ENCODE results near the gene SDF2.
"Not testable (repeated sequence)": the region's sequence is repeated elsewhere in the genome, so short reads cannot be mapped to it uniquely, and the experiment has no call there.

SDF2 gene

GRCh38 chr17:28615260-28615940 is 46.3 kb downstream of the SDF2 start:
- Histone ChIP-seq H3K9ac (ENCODE audit: low read length) (no peak overlapping the region), H3K27ac (ENCODE audit: low read depth, low read length) (no peak overlapping the region), H3K36me3 (ENCODE audit: control insufficient read depth, insufficient read depth, low read length) (peaks cover 41% of the 10 kb centered on the region), H3K4me3 (ENCODE audit: low read length) (no peak overlapping the region), H3K4me1 (ENCODE audit: control insufficient read depth, insufficient read depth, low read length) (no peaks in the 10 kb centered on the region), H3K27me3 (ENCODE audit: control insufficient read depth, insufficient read depth, low read length) (no peaks in the 10 kb centered on the region)

DNA sequence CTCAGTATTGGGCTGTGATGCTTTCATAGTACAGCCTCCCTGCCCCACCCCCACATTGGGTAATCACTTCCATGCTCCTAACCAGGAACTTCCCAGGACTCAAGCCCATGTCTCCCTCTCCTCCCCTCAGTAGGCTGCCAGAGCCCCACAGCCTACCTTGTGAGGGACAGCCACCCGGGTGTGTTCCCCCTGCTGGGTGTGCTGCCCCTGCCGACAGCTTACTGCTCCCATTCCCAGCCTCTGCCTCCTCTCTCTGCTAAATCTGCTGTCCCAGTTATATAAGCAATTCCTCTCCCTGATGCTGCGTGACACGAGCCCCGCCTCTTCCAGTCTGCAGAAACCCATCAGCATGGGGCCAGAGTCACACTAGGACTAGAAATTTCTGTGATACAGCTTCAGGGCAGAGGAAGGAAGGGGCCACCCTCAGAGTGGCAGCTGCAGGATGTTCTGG is 47.8 kb downstream of the SDF2 start, which contains the start of gene RSKR:
Gene RSKR (minus strand): TSS at position 255 of the 451 bp plus-strand sequence. CDS start 24 bp downstream, at position 231.
- H3K9ac ChIP-seq (ENCODE audit: low read length) = no peak within 1 kb of the TSS
- no peak within 1 kb of the TSS for H3K4me3 ChIP-seq (ENCODE audit: low read length)
- H3K27me3 ChIP-seq (ENCODE audit: control insufficient read depth, insufficient read depth, low read length) = no peaks in the 10 kb centered on the region
- peaks cover 27% of the 10 kb centered on the region for H3K36me3 ChIP-seq (ENCODE audit: control insufficient read depth, insufficient read depth, low read length)
- no peaks in the 10 kb centered on the region for H3K4me1 ChIP-seq (ENCODE audit: control insufficient read depth, insufficient read depth, low read length)
- H3K27ac ChIP-seq (ENCODE audit: low read depth, low read length) = no peak within 1 kb of the TSS

- Histone ChIP-seq H3K4me1 (ENCODE audit: control insufficient read depth, insufficient read depth, low read length) (no peaks in the 10 kb centered on the region), H3K9ac (ENCODE audit: low read length) (no peak overlapping the region), H3K4me3 (ENCODE audit: low read length) (no peak overlapping the region), H3K36me3 (ENCODE audit: control insufficient read depth, insufficient read depth, low read length) (peaks cover 22% of the 10 kb centered on the region), H3K27ac (ENCODE audit: low read depth, low read length) (no peak overlapping the region), H3K27me3 (ENCODE audit: control insufficient read depth, insufficient read depth, low read length) (no peaks in the 10 kb centered on the region)
Observed at GRCh38 chr17:28612936-28613872, 48.5 kb downstream of the SDF2 start.

DNA sequence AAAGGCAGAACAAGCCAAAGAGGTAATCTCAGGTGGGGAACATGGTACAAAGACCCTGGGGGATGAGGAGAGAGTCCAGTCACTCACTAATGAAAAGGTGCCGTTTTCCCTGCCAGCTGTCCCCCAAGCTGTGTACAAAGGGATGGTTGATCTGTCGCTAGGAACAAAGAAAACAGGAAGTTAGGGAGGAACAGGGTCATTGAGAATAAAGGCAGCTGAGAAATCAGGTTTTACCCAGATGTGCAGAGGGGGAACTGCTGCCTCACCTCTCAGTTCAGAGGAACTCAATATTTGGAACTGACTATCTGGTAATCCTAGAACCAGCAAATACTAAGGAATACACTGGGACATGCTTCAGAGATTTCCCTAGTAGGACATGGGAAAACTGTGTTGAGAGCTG is 49.2 kb downstream of the SDF2 start:
- H3K4me3 ChIP-seq (ENCODE audit: low read length) = no peak overlapping the region
- no peak overlapping the region for H3K27ac ChIP-seq (ENCODE audit: low read depth, low read length)
- no peaks in the 10 kb centered on the region for H3K27me3 ChIP-seq (ENCODE audit: control insufficient read depth, insufficient read depth, low read length)
- no peak overlapping the region for H3K9ac ChIP-seq (ENCODE audit: low read length)
- H3K4me1 ChIP-seq (ENCODE audit: control insufficient read depth, insufficient read depth, low read length) = no peaks in the 10 kb centered on the region
- H3K36me3 ChIP-seq (ENCODE audit: control insufficient read depth, insufficient read depth, low read length) = peaks cover 22% of the 10 kb centered on the region

DNA sequence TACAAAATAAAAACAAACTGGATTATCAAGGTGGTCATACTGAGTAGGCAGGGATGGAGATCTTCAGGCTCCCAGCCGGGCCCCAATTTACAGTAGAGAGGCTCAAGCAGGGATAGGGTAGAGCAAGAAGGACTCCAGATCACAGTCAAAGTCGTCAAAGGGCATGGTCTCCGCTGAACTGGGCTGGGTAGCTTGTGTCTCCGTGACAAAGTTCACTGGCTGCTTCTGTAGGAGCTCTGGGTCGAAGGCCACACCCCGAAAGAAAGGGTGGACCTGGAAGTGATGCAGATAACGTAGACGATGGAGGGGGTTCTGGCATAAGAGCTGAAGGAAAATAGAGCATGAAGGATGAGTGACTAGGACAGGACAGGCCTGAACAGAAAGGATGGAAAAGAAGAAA is 51.3 kb downstream of the SDF2 start:
- H3K9ac ChIP-seq (ENCODE audit: low read length) = no peak overlapping the region
- H3K27me3 ChIP-seq (ENCODE audit: control insufficient read depth, insufficient read depth, low read length) = no peaks in the 10 kb centered on the region
- H3K4me1 ChIP-seq (ENCODE audit: control insufficient read depth, insufficient read depth, low read length) = no peaks in the 10 kb centered on the region
- H3K36me3 ChIP-seq (ENCODE audit: control insufficient read depth, insufficient read depth, low read length) = peaks cover 6% of the 10 kb centered on the region
- no peak overlapping the region for H3K27ac ChIP-seq (ENCODE audit: low read depth, low read length)
- no peak overlapping the region for H3K4me3 ChIP-seq (ENCODE audit: low read length)

DNA sequence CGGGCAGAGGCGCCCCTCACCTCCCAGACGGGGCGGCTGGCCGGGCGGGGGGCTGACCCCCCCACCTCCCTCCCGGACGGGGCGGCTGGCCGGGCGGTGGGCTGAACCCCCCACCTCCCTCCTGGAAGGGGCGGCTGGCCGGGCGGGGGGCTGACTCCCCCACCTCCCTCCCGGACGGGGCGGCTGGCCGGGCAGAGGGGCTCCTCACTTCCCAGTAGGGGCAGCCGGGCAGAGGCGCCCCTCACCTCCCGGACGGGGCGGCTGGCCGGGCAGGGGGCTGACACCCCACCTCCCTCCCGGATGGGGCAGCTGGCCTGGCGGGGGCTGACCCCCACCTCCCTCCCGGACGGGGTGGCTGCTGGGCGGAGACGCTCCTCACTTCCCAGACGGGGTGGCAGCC is 57.7 kb downstream of the SDF2 start:
- H3K27me3 ChIP-seq (ENCODE audit: control insufficient read depth, insufficient read depth, low read length); H3K27ac ChIP-seq (ENCODE audit: low read depth, low read length); H3K4me1 ChIP-seq (ENCODE audit: control insufficient read depth, insufficient read depth, low read length); H3K4me3 ChIP-seq (ENCODE audit: low read length); H3K36me3 ChIP-seq (ENCODE audit: control insufficient read depth, insufficient read depth, low read length); H3K9ac ChIP-seq (ENCODE audit: low read length): not testable (repeated sequence)

GRCh38 chr17:28599311-28600184 is 62.2 kb downstream of the SDF2 start:
- Histone ChIP-seq H3K4me3 (ENCODE audit: low read length) (peak overlapping the region; percentile 75), H3K9ac (ENCODE audit: low read length) (peak overlapping the region; percentile 92), H3K4me1 (ENCODE audit: control insufficient read depth, insufficient read depth, low read length) (no peaks in the 10 kb centered on the region), H3K36me3 (ENCODE audit: control insufficient read depth, insufficient read depth, low read length) (no peaks in the 10 kb centered on the region), H3K27me3 (ENCODE audit: control insufficient read depth, insufficient read depth, low read length) (no peaks in the 10 kb centered on the region), H3K27ac (ENCODE audit: low read depth, low read length) (peak overlapping the region; percentile 85)

DNA sequence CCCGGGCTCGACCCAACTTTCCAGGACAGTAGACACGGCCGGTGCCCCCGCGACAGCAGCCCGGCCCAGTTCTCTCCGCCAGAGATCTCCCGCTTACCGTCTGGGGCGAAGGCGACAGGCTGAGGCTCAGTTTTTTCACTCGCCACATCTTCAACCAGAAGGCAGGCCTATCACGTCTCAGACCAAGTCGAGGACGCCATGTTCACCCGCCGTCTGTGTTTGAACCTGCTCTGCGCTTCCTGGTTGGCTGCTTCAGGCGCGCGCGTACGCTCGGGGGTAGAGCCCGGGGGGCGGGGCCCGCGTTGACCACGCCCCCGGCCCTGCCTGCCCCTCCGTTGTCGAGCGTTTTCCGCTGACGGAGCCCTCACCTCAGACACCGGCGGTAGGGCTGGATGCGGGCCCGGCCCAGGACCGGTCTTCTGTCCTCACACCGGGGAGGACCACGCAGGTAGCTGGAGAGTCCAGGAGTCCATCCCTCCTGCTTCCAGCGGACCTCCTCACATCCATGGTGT is 62.9 kb downstream of the SDF2 start, which contains the start of gene SPAG5:
Gene SPAG5 (minus strand): TSS at position 227 of the 512 bp plus-strand sequence. CDS start 79 bp downstream, at position 148.
- peak within 1 kb of the TSS; percentile 92 for H3K9ac ChIP-seq (ENCODE audit: low read length)
- no peaks in the 10 kb centered on the region for H3K4me1 ChIP-seq (ENCODE audit: control insufficient read depth, insufficient read depth, low read length)
- H3K27me3 ChIP-seq (ENCODE audit: control insufficient read depth, insufficient read depth, low read length) = no peaks in the 10 kb centered on the region
- H3K27ac ChIP-seq (ENCODE audit: low read depth, low read length) = peak within 1 kb of the TSS; percentile 85
- H3K4me3 ChIP-seq (ENCODE audit: low read length) = peak within 1 kb of the TSS; percentile 75
- no peaks in the 10 kb centered on the region for H3K36me3 ChIP-seq (ENCODE audit: control insufficient read depth, insufficient read depth, low read length)

DNA sequence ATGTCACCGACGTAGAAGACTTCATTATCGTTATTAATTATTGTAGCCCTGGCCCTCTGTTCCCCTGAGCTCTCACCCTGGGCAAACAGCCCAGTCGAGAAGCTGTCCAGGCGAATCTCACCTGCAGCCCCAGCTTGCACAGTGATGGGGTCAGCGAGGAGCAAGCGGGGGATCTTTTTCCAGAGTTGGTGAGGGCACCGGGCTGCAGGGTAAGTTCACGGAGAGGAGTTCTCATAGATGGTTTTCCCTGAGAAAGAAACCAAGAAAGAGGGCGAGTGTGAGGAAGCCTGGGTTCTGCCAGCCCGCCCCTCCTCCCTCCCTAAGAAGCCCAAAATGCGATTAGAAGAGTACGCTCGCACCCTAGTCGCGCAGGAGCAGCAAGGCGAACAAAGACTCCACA is 63.3 kb downstream of the SDF2 start:
- Histone ChIP-seq H3K27ac (ENCODE audit: low read depth, low read length) (no peak overlapping the region), H3K4me1 (ENCODE audit: control insufficient read depth, insufficient read depth, low read length) (no peaks in the 10 kb centered on the region), H3K36me3 (ENCODE audit: control insufficient read depth, insufficient read depth, low read length) (no peaks in the 10 kb centered on the region), H3K9ac (ENCODE audit: low read length) (no peak overlapping the region), H3K27me3 (ENCODE audit: control insufficient read depth, insufficient read depth, low read length) (no peaks in the 10 kb centered on the region), H3K4me3 (ENCODE audit: low read length) (peak overlapping the region; percentile 75)

Data from rectal smooth muscle tissue (tissue), 1 donor.